GM12872 (cell line): ENCODE measurements around the gene CACNA1A.

Source experiments
- CTCF ChIP-seq: IDR thresholded peaks from 3 replicates; pipeline ENCODE4 v1.5.1; 2011; ENCODE audit warnings: low read depth, mild to moderate bottlenecking, low read length, moderate library complexity; ENCODE audit not compliant: insufficient read depth

CACNA1A gene

GRCh38 chr19:13277104-13277809 is 229.0 kb downstream of the CACNA1A start:
- TF ChIP-seq CTCF, result peak; percentile 56

- no peak for TF ChIP-seq CTCF
Measured at GRCh38 chr19:13275016-13275722, 231.1 kb downstream of the CACNA1A start.

GRCh38 chr19:13270514-13271105 is 235.7 kb downstream of the CACNA1A start:
- no peak for TF ChIP-seq CTCF

GRCh38 chr19:13269348-13269747 is 236.9 kb downstream of the CACNA1A start:
- TF ChIP-seq CTCF, result no peak

GRCh38 chr19:13267889-13268288 is 238.4 kb downstream of the CACNA1A start:
- no peak for TF ChIP-seq CTCF

GRCh38 chr19:13267131-13267530 is 239.1 kb downstream of the CACNA1A start:
- TF ChIP-seq CTCF, result no peak

- peak; percentile 54; the same call in 2 of the 3 replicates for TF ChIP-seq CTCF
Measured at GRCh38 chr19:13262450-13262849, 243.8 kb downstream of the CACNA1A start.
